ENCODE results near the gene OSBPL2.

OSBPL2 gene

GRCh38 chr20:62262064-62262463 is 23.7 kb downstream of the OSBPL2 start:
- DNase-seq: no peak

GRCh38 chr20:62263396-62263795 is 25.1 kb downstream of the OSBPL2 start:
- DNase-seq: no peak

GRCh38 chr20:62265365-62265764 is 27.0 kb downstream of the OSBPL2 start:
- DNase-seq: no peak

- DNase-seq: no peak
These were observed 28.0 kb downstream of the OSBPL2 start for GRCh38 chr20:62266340-62266739.

GRCh38 chr20:62266851-62267250 is 28.5 kb downstream of the OSBPL2 start:
- no peak for DNase-seq

GRCh38 chr20:62267543-62267942 is 29.2 kb downstream of the OSBPL2 start:
- DNase-seq: no peak

GRCh38 chr20:62268228-62268900 is 30.0 kb downstream of the OSBPL2 start:
- no peak for DNase-seq

GRCh38 chr20:62269378-62269777 is 31.1 kb downstream of the OSBPL2 start:
- DNase-seq: no peak

GRCh38 chr20:62269871-62270270 is 31.6 kb downstream of the OSBPL2 start:
- DNase-seq: no peak

- DNase-seq: no peak
These were observed 33.9 kb downstream of the OSBPL2 start for GRCh38 chr20:62272200-62272599.

GRCh38 chr20:62273416-62273815 is 35.1 kb downstream of the OSBPL2 start:
- no peak for DNase-seq

GRCh38 chr20:62274332-62274950 is 36.1 kb downstream of the OSBPL2 start:
- no peak for DNase-seq

- no peak for DNase-seq
These were observed 36.9 kb downstream of the OSBPL2 start for GRCh38 chr20:62275219-62275618.

- DNase-seq: no peak
These were observed 38.1 kb downstream of the OSBPL2 start for GRCh38 chr20:62276439-62276838.

GRCh38 chr20:62277253-62277652 is 38.9 kb downstream of the OSBPL2 start:
- no peak for DNase-seq

- DNase-seq: no peak
These were observed 42.0 kb downstream of the OSBPL2 start for GRCh38 chr20:62280303-62280702.

- no peak for DNase-seq
These were observed 43.0 kb downstream of the OSBPL2 start for GRCh38 chr20:62281161-62281933.

- DNase-seq: no peak
These were observed 43.8 kb downstream of the OSBPL2 start for GRCh38 chr20:62282103-62282502.

GRCh38 chr20:62282877-62283503 is 44.7 kb downstream of the OSBPL2 start:
- no peak for DNase-seq

- no peak for DNase-seq
These were observed 46.1 kb downstream of the OSBPL2 start for GRCh38 chr20:62284448-62284847.

- no peak for DNase-seq
These were observed 46.8 kb downstream of the OSBPL2 start for GRCh38 chr20:62285151-62285550.

GRCh38 chr20:62285722-62286121 is 47.4 kb downstream of the OSBPL2 start:
- DNase-seq: no peak

- DNase-seq: no peak
These were observed 48.3 kb downstream of the OSBPL2 start for GRCh38 chr20:62286493-62287064.

Data from activated CD4-positive, alpha-beta T cell treated with anti-CD3 and anti-CD28 coated beads, Interleukin-2, amount 50 U/mL, for 16 hours (primary cell).